Fibroblast of pulmonary artery (primary cell): ENCODE results near the gene DOHH.

Source experiments
- DNase-seq: peaks from one replicate; pipeline ENCODE4 v3.0.0-alpha.2; 2010; ENCODE audit warnings: low read depth
- H3K4me3 ChIP-seq: replicated peaks from 2 replicates; pipeline ENCODE4 v1.5.1; 2011; ENCODE audit warnings: low read depth, mild to moderate bottlenecking, control low read depth, low read length, moderate library complexity
- CTCF ChIP-seq: IDR thresholded peaks from 2 replicates; pipeline ENCODE4 v1.5.1; 2011; ENCODE audit warnings: mild to moderate bottlenecking, control low read depth, low read length, inconsistent platforms; ENCODE audit errors: missing control alignments

The DOHH gene

DNA sequence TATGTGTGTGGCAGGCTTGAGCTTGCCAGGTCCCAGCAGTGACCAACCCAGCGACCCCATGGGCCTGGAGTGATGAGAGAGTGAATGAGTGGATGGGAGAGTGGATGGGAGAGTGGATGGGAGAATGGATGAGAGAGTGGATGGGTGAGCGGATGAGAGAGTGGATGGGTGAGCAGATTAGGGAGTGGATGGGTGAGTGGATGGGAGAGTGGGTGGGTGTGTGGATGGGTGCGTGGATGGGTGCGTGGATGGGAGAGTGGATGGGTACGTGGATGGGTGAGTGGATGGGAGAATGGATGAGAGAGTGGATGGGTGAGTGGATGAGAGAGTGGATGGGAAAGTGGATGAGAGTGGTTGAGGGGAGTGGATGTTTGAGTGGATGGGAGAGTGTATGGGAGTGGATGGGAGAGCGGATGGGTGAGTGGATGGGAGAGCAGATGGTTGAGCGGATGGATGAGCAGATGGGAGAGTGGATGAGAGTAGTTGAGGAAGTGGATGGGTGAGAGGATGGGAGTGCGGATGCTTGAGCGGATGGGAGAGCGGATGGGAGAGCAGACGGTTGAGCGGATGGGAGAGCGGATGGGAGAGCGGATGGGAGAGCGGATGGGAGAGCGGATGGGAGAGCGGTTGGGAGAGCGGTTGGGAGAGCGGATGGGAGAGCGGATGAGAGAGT lies 28.2 kb upstream of the DOHH start:
- no peak for DNase-seq
- H3K4me3 ChIP-seq, result no peak overlapping the region
- TF ChIP-seq CTCF, result no peak

DNA sequence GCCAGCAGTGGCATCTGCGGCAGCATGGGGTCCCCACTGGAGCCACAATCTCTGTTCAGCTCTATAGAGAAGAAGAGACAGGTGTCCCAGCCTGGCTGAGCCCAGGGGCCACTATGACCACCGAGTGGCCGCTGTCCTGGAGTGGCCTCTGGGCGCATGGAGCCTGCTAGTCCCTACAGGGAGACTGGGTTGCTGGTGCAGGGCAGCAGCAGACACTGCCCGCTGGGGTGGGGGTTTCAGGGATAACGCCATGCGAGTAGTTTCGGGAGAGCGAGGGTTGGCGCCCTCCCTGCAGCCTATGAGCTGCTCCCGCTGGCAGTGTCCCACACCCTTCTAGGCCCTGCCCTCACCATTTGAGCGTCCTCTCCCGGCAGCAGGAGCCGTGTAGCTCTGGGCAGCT lies 27.6 kb upstream of the DOHH start:
- TF ChIP-seq CTCF, result no peak
- DNase-seq, result no peak
- no peak overlapping the region for H3K4me3 ChIP-seq

- DNase-seq, result no peak
- no peak for TF ChIP-seq CTCF
- no peak overlapping the region for H3K4me3 ChIP-seq
These were observed 26.9 kb upstream of the DOHH start for GRCh38 chr19:3527238-3527910.

DNA sequence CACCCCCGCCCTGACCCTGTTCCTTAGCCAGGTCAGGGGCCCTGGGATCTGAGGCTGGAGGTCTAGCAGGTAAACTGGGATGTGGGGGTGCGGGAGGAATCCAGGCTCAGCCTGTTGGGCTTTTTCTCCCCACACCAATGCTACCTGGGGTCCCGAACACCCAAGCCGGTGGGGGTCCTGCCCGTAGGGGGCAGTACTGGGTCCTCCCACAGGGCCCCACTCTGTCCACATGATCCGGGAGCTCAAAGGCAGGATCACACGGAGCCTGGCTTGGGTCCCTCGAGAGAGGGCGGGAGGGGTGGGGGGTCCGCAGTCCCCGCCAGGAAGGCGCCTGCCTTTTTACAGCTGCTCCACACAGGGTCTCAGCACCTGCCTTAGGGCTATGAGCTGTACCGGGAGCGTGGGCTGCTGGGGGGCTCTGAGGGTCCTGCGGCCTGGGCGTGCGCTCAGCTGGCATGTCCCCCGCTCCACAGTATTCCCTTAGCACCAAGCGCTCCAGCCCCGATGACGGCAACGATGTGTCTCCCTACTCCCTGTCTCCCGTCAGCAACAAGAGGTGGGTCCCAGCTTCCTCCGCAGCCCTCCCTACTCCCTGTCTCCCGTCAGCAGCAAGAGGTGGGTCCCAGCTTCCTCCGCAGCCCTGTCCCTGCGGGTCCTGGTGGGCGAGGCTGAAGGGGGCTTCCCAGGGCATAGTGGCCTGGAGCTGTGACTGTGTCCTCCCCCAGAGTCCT lies 26.2 kb upstream of the DOHH start:
- DNase-seq, result no peak
- no peak overlapping the region for H3K4me3 ChIP-seq
- TF ChIP-seq CTCF, result no peak

DNA sequence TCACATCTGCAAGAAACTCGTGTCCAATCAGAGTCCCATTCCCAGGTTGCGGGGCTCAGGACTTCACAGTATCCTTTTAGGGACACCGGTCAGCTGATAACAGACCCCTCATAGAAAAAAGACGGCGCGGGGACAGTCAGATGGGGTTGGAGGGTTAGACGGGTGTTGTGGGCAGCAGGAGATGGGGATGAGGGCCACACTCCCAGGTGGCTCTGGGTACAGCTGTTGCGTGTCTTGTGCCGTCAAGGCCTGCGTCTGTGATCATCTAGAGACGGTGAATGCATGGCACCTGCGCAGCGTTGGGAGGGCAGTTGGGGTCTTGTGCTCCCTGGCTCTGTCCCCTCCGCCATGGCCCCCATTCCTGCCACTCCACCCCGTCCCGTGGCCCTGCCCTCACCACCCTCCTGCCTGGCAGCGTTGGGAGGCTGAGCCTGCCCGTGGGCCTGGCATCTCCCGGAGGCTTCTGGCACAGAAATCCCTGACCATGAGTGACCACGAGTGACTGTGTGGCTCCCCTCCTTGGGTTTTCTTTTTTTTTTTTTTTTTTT lies 24.5 kb upstream of the DOHH start:
- H3K4me3 ChIP-seq, result no peak overlapping the region
- DNase-seq, result no peak
- no peak for TF ChIP-seq CTCF

DNA sequence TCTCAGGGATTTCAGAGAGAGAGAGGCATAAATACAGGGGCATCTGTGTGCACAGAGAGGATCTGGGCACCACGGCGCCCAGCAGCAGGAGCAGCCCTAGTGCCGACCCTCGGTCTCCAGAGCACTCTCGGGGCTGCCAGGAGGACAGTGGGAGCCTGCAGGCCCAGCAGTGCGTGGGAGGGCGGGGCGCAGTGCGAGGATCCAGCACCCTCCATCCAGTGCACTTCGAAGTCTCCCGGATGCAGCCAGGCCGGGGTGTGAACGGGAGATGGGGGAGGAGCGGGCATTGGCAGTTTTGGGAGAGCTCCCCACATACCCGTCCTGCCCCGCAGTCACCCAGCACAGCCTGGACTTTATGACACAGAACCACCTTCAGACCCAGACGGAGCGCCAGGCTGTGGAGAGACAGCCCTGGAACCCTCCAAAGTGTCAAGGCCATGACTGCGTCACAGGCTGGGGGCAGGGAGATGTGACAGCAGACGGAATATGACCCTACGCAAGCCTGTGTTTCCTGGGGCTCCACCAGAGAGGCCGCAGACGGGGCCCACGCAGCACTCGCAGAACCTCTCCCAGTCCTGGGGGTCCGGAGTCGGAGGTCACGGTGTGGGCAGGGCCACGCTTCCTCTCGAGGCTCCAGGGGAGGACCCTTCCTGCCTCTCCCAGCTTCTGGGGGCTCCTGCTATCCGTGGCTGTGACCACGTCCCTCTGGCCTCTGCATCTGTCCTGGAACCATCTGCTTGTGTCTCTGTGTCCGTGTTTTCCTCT lies 23.8 kb upstream of the DOHH start:
- no peak overlapping the region for H3K4me3 ChIP-seq
- DNase-seq, result no peak
- no peak for TF ChIP-seq CTCF
